ENCODE results near the gene PPAN. TPM values are rescaled to one million over a fixed set of nuclear protein-coding genes. Genes with fewer than 3 reads are reported as not detected.

PPAN gene
- total RNA-seq, 2 donors from 2014 or later, result 14.6 to 39.0 TPM

- DNase-seq (ENCODE audit: low spot score), result no peak
- ATAC-seq (ENCODE audit: insufficient number of reproducible peaks, low FRiP score, low read depth), result no peak
- no peak for TF ChIP-seq CTCF (IDR thresholded peaks at IDR 0.05)
These were observed 12.8 kb downstream of the PPAN start for GRCh38 chr19:10118960-10119359.

GRCh38 chr19:10120538-10121189 is 14.5 kb downstream of the PPAN start:
- no peak for TF ChIP-seq CTCF (IDR thresholded peaks at IDR 0.05)
- Histone ChIP-seq H3K36me3 (peaks cover 21% of the 10 kb centered on the region), H3K4me1 (ENCODE audit: control insufficient read depth in 1 of 2, low read depth in 2 of 2) (peaks cover 33 to 35% of the 10 kb centered on the region in 2 donors), H3K9me3 (no peaks in the 10 kb centered on the region), H3K27me3 (replicated peaks; ENCODE audit: insufficient read depth) (no peaks in the 10 kb centered on the region), H3K4me3 (peak overlapping the region; percentile 47), H3K27ac (peak overlapping the region; percentile 82 to 88)
- ATAC-seq (ENCODE audit: insufficient number of reproducible peaks, low FRiP score, low read depth) (no peak), DNase-seq (ENCODE audit: low spot score) (no peak)

More at GRCh38 chr19:10118960-10119359, 12.8 kb downstream of the PPAN start:
- peaks cover 33 to 35% of the 10 kb centered on the region in 2 donors for H3K4me1 ChIP-seq (ENCODE audit: control insufficient read depth in 1 of 2, low read depth in 2 of 2)
- H3K27me3 ChIP-seq (replicated peaks; ENCODE audit: insufficient read depth), result no peaks in the 10 kb centered on the region
- no peaks in the 10 kb centered on the region for H3K9me3 ChIP-seq
- peak overlapping the region; percentile 82 for H3K4me3 ChIP-seq
- H3K36me3 ChIP-seq, result peaks cover 31% of the 10 kb centered on the region
- H3K27ac ChIP-seq, result peak overlapping the region in 1 of 2 donors; percentile 88

- Histone ChIP-seq H3K27ac (peak overlapping the region; percentile 82 to 88), H3K9me3 (no peaks in the 10 kb centered on the region), H3K4me3 (no peak overlapping the region), H3K27me3 (replicated peaks; ENCODE audit: insufficient read depth) (no peaks in the 10 kb centered on the region), H3K36me3 (peaks cover 8% of the 10 kb centered on the region), H3K4me1 (ENCODE audit: control insufficient read depth in 1 of 2, low read depth in 2 of 2) (peaks cover 33 to 35% of the 10 kb centered on the region in 2 donors)
- DNase-seq (ENCODE audit: low spot score) (no peak), ATAC-seq (ENCODE audit: insufficient number of reproducible peaks, low FRiP score, low read depth) (peak; percentile 36)
- no peak for TF ChIP-seq CTCF (IDR thresholded peaks at IDR 0.05)
These were observed 15.9 kb downstream of the PPAN start for GRCh38 chr19:10122045-10122444.

GRCh38 chr19:10124429-10124828 is 18.3 kb downstream of the PPAN start:
- no peaks in the 10 kb centered on the region for H3K9me3 ChIP-seq
- no peak overlapping the region for H3K4me3 ChIP-seq
- H3K27me3 ChIP-seq (replicated peaks; ENCODE audit: insufficient read depth), result no peaks in the 10 kb centered on the region
- TF ChIP-seq CTCF (IDR thresholded peaks at IDR 0.05), result no peak
- peaks cover 22 to 25% of the 10 kb centered on the region in 2 donors for H3K4me1 ChIP-seq (ENCODE audit: control insufficient read depth in 1 of 2, low read depth in 2 of 2)
- ATAC-seq (ENCODE audit: insufficient number of reproducible peaks, low FRiP score, low read depth) (no peak), DNase-seq (ENCODE audit: low spot score) (no peak)
- H3K27ac ChIP-seq, result no peak overlapping the region
- H3K36me3 ChIP-seq, result no peaks in the 10 kb centered on the region

- DNase-seq (ENCODE audit: low spot score) (no peak), ATAC-seq (ENCODE audit: insufficient number of reproducible peaks, low FRiP score, low read depth) (no peak)
- Histone ChIP-seq H3K27ac (peak overlapping the region in 1 of 2 donors; percentile 17), H3K27me3 (replicated peaks; ENCODE audit: insufficient read depth) (no peaks in the 10 kb centered on the region), H3K36me3 (peaks cover 3% of the 10 kb centered on the region), H3K4me3 (no peak overlapping the region), H3K4me1 (ENCODE audit: control insufficient read depth in 1 of 2, low read depth in 2 of 2) (peaks cover 11 to 14% of the 10 kb centered on the region in 2 donors), H3K9me3 (no peaks in the 10 kb centered on the region)
- no peak for TF ChIP-seq CTCF (IDR thresholded peaks at IDR 0.05)
These were observed 20.1 kb downstream of the PPAN start for GRCh38 chr19:10126213-10126639.

Measured in thoracic aorta (tissue), 2 donors.